WI38 (cell line): Measurements from ENCODE around the gene CTSZ.
A peak's percentile ranks its signal among the peaks of the same experiment; 100 is the strongest.

Experiments used
- H3K4me3 ChIP-seq: 2 replicates; pipeline ENCODE4 v1.5.1; 2011; ENCODE audit warnings: low read depth, mild to moderate bottlenecking, control low read depth, low read length
- CTCF ChIP-seq: IDR thresholded peaks from 2 replicates; pipeline ENCODE4 v1.5.1; 2012; ENCODE audit warnings: low read depth, mild to moderate bottlenecking, control low read depth, low read length

Gene CTSZ

GRCh38 chr20:59010995-59011873 lies 4.2 kb upstream of the CTSZ start:
- no peak for TF ChIP-seq CTCF

GRCh38 chr20:59010321-59010994 lies 3.4 kb upstream of the CTSZ start:
- no peak for TF ChIP-seq CTCF
- H3K4me3 ChIP-seq, result no peak overlapping the region

More at GRCh38 chr20:59010995-59011873, 4.2 kb upstream of the CTSZ start:
- H3K4me3 ChIP-seq, result no peak overlapping the region

GRCh38 chr20:59008715-59009336 lies 1.8 kb upstream of the CTSZ start:
- TF ChIP-seq CTCF, result no peak
- no peak overlapping the region for H3K4me3 ChIP-seq

- peak overlapping the region; percentile 77 for H3K4me3 ChIP-seq
- TF ChIP-seq CTCF, result no peak
Observed at GRCh38 chr20:59007665-59008511, 834 bp upstream of the CTSZ start.

- peak overlapping the region; percentile 77 for H3K4me3 ChIP-seq
- TF ChIP-seq CTCF, result no peak
Observed at GRCh38 chr20:59006167-59006863, 739 bp downstream of the CTSZ start.

GRCh38 chr20:59005523-59006166 lies 1.4 kb downstream of the CTSZ start:
- peak overlapping the region; percentile 77 for H3K4me3 ChIP-seq

More at GRCh38 chr20:59005523-59006166, 1.4 kb downstream of the CTSZ start:
- no peak for TF ChIP-seq CTCF
